GM18499 (cell line): ENCODE data around the gene NBEA.
"Not testable (repeated sequence)": the region's sequence is repeated elsewhere in the genome, so short reads cannot be mapped to it uniquely, and the experiment has no call there.

Experiments used
- ATAC-seq: cut with Tn5 transposase; IDR thresholded peaks from one replicate; pipeline ENCODE4 v1.9.1; 2021; ENCODE audit warnings: moderate number of reproducible peaks; ENCODE audit not compliant: insufficient read depth, unreplicated experiment

Gene NBEA

DNA sequence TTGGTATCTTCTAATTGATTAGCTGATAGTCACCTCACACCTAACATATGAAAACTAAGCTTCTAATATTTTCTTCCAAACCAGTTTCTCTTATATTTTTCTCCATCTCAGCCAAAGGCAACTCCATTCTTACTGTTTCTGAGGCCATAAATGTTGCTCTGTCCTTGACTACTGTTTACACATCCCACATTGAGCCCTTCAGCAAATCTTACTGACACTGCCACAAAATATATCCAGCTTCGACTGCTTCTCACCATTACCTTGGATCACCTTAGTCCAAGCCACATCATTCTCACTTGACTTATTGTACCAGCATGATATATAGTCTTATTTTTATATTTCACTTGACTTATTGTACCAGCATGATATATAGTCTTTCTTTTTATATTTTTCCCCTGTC, 412.8 kb downstream of the NBEA start:
- no peak for ATAC-seq

DNA sequence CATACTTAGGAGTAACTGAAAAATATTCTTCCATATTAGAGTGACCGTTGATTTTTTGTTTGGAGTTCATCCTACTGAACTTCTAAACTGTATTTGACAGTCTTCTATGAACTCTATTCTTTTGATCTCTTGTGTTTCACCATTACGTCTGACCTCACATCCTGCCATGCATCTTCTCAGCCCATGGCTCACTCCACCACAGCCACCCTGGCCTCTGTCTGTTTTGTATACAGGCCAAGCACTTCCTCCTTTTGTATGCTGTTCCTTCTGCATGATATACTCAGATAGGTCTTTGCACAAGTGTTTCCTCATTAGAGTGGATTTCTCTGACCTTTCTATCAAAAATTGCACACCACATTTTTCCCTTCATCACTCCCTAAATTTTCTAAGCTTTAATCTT, 414.5 kb downstream of the NBEA start:
- ATAC-seq = no peak

DNA sequence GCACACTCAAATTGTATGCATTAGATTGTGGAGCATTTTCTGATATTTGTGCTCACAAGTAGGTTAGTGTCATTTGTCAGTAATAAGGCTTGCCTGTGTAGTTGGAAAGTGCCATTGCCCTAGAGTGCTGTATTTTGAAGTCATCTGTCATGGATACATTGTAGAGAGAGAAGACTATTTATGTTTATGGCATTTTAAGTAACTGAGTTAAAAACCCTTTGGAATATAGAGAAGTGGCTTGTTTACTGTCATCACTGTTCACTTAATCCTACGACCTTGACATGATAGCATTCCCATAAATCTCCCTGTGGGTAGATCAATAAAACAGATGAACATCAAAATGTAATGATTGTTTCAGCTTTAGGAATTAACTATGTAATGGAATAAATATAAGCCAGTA, 423.8 kb downstream of the NBEA start:
- ATAC-seq = no peak

DNA sequence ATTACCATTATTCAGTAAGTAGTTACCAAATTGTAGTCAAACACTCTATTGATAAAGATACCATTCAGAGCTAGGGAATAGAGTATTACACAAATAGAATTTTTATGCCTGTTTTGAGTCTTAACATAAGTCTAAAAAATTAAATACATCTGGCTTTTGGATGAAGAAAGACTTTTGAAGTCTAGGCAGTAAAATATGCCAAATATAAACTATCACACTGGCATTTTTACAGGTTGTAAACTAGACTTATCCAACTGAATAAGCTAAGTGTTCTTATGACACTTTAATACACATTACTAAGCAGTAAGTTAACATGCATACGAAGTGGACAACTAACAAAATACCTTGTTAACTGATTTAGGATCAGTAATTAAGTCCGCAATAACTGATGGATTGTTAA, 425.5 kb downstream of the NBEA start:
- no peak for ATAC-seq

DNA sequence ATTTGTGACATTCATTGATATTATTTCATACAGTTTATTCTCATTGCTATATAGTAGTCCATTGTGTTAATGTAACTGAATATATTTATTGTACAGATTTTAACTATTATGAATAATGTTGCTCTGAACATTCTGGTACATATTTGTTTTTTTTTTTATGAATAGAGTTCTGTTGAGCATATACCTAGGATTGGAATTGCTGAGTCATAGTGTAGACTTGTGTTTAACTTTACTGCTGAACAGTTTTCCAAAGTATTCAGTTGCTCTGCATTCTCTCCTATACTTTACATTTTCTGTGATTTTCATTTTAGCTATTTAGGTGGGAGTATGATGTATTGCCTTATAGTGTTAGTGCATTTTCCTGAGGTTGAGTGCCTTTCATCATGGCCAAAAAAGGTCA, 436.9 kb downstream of the NBEA start:
- no peak for ATAC-seq

DNA sequence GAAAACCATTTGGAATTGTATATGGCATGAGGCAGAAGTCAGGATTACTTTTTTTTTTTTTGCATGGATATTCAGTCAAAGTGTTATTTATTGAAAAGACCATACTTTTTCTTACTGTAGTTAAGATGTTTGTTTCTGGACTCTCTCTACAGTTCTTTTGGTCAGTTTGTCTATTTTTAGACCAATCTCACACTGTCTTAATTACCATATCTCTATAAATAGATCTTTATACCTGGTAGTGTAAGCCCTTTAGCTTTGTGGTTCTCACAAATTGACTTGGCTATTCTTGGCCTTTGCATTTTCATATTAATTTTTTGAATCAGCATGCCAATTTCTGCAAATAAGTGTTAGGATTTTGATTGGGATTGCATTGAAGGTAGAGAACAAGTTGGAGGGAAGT, 437.6 kb downstream of the NBEA start:
- no peak for ATAC-seq

DNA sequence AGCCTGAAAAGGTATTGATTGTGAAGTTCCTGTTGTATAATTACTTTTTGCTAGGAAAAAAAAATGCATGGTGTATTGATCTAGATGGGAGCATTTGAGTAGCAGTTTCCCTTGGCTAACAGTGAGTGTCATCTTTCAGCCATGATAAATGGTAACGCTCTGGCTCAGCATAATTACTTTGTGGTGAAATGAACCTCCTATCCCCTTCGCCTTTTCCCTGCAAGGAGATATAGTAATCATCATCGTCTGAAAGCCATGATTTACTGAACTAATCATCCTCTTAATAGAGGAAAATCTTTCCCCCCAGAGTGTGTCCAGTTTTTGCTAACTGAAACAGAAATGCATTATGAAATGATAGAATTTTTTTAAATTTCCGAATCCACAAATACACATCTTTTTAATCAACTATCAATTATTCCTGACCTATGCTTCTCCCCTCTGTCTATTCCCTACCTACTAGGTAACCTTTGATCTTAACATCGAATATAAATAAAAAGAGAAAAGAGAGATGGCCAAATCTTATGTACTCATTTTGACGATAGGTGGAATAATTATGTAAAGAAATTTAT, 445.7 kb downstream of the NBEA start:
- ATAC-seq = no peak

DNA sequence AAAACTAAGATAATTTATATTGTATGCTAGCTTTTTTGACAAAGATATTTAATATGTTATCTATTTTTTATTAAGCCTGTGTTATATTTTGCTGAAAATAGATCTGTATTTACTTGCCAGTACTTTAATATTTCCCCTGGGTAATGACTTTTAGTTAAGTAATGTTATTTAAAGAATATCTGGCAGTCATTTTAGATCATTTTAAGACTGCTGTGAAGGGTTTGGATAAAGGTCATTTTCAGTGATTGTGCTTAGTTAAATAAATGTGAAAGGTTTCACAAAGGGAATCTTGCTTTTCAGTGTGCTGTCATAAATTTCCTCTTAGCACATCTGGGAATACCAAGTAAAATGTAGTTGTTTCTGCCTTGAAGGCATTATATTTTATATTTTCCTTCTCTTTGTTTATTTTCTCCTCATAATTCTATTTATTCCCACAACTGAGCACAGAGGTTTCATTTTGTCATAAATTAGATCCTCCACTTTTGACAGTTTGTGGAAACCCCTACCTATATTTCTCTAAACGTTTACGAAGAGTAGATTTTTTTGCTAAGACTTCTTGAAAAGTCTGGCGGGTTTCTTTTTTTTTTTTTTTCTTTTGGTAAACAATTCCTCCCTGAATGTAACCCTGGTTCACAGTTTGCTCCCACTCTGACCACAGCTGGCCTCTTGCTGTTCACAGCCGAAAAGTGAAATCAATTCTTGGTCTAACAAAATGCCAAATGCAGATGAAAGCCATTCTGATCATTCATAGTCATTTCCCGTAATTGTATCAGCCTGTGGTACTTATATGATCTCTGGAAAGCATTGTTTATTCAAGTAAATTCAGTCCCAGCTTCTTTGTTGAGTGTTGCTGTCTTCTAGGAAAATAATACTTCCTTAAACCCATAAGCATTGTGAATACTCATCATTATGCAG, 446.6 kb downstream of the NBEA start:
- no peak for ATAC-seq

DNA sequence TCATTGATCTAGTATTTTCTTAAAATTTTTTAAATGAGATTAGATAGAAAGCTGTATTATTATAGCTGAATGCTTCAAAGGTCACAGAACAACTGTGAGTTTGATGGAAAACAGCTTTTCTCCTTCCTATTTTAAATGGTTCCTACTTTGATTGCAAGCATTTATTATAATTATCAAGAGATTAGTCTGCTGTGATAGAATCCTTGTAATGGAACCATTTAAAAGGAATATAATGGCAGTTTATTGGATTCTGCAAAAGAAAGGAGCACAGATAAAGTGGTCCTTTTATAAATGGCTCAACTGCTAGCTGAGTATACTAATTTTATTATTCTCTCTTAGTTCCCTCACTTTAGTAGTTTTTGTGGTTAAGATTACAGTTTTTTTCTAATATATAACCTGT, 447.5 kb downstream of the NBEA start:
- no peak for ATAC-seq

DNA sequence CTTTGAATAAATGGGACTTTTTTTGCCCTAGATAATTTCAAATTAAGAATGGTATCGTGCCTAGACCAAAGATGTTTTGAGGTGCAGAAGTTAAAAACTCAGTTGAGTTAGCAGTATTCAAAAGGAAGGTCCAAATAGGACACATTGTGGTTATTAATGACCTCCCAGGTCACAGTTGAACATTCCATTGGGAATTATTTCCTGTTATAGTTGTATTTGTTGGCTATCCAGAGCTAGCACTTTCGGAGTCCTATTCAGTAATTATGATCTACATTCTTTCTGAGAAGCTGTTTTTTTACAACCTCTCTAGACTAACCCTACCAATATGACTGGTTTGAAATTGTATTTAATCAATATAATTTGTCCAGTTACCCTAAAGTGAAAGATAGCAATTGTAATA, 450.7 kb downstream of the NBEA start:
- no peak for ATAC-seq

DNA sequence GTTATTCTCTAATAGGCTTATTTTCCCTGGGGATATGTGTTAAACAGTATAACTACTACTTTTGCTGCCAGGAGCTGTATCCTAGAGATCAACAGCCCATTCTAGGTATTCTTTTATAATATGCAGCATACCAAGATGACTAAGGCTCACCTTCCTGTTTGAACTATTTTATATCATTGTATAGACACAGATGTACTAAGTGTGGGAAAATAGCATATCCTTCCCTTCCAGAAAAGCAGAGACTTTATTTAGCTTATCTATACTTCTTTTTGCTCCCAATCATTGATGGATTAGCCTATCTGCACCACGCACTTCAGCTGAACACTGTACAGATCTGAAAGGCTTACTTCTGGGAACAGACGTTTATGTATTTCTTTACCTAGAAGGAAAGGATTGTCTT, 451.8 kb downstream of the NBEA start:
- ATAC-seq = no peak

DNA sequence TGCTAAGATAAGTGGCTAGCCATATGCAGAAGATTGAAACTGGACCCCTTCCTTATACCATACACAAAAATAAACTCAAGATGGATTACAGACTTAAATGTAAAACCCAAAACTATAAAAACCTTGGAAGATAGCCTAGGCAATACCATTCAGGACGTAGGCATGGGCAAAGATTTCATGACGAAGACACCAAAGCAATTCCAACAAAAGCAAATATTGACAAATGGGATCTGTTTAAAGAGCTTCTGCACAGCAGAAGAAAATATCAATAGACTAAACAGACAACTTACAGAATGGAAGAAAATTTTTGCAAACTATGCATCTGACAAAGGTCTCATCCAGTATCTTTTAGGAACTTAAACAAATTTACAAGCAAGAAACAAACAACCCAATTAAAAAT, 466.2 kb downstream of the NBEA start:
- ATAC-seq = not testable (repeated sequence)

DNA sequence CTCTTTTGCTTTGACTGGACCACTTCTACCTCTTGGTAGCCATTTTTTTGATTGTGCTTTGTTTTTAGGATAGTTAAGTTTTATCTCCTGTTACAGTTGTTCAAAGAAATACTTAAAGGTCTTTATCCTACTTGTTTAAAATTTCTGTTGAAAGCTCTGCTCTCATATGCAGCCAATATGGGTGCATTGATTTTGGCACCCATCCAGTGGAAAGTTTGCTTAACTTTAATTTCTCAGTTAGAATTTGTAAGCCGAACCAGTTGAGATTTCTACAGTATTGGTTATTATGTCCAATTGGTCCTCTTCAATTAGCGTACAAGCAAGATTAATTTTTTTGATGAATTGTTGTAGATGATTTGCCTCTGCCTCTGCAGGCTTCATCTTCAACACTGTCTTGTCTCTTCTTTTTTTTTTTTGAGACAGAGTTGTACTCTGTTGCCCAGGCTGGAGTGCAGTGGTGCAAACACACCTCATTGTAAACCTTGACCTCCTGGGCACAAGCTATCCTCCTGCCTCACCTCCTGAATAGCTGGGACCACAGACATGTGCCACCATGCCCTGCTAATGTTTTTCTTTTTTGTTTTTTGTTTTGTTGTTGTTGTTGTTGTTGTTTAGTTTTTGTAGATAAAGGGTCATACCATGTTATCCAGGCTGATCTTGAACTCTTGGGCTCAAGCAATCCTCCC, 469.1 kb downstream of the NBEA start:
- ATAC-seq = no peak

DNA sequence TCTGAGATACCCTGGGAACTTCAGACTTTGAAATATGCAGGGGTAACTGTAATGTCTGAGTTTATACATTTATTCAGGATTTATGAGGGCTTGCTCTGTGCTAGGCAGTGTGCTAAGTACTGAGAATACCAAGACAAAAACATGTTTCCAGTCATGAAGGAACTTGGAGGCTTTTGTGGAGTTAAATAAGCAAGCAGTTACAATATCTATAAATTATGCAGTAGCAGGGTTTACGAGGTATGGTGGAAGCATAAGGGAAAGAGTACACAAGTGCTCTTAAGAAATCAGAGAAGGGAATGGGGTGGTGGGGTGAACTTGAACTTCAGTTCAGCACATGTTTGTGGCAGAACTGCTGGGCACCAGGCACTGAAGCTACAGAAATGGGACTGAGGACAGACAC, 506.4 kb downstream of the NBEA start:
- no peak for ATAC-seq

DNA sequence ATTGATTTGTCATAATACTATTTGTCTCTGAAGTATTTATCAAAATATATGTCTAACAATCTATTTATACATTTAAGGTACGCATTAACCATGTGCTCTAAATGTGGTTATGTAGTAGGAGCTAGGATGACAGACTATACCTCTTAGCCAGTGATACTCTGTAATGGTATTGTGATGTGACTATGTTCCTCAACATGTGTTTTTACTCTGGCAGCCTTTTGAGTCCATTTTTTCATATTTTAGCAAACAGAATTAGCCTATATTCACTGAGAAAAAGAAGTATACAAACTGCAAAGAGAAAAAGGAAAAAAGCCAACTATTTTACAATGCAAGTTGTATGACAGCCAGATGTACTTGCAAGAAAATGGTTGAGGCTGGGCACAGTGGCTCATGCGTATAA, 507.8 kb downstream of the NBEA start:
- ATAC-seq = no peak

DNA sequence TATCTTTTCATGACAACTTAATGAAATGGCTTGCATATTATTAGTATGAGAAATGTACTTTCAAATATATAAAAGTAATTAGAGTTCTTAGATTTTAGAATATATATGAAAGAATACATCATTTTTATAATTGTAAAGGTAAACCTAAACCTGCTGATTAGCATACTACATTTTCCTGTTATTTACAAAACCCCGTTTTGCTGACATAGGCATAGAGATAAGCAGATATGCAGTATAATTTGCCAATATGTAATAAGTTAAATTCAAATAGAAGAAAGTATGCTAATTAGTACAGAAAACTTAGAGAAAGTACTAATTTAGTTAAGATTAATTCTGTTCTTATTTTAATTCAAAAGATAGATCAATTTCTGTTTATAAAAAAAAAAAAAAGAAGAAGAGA, 513.0 kb downstream of the NBEA start:
- no peak for ATAC-seq

DNA sequence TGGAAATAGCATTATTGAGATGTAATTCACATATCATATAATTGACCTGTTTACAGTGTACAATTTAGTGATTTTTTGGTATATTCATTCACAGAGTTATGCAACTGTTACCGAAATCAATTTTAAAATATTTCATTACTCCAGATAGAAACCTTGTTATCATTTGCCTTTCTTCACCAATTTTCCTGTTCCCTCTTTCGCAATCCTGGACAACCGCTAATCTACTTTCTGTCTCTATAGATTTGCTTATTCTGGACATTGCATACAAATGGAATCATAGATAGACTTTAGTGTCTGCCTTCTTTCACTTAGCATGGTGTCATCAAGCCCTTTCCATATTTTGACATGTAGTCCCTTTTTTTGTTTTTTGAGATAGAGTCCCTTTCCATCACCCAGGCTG, 515.2 kb downstream of the NBEA start:
- ATAC-seq = no peak

DNA sequence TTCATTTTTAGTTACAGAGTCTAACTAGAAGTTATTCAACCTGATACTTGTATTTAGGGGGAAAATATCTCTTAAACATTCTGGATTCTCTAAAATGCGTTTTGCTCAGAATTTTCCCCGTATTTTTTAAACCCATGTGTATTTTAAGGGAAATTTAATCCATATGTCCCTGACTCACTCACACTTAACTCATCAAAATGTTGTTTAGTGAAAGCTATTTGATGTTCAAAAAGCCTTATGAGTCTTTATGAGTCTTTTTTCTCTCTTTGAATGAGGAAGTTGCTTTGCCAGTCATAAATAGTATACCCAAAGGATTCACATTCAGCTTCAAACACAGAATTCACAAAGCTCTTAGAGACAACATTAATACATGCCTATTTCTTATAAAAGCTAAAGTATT, 518.0 kb downstream of the NBEA start:
- ATAC-seq = no peak

DNA sequence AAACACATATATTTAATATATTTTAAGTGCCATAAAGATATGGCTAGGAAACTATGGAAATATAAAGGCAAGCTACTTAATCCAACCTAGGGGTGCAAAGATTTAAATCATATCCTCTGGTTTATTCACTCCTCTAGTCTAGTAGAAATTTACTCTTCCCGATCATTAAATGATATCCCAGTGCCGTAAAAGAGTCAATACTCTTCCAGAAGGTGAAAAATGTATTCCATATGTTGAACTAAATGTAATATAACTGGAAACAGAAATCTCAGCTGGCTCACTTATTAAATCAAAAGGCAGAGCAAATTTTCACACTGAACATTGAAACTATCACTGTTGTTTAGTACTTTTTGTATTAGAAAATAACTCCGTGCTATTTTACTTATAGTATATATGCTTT, 523.3 kb downstream of the NBEA start:
- no peak for ATAC-seq

DNA sequence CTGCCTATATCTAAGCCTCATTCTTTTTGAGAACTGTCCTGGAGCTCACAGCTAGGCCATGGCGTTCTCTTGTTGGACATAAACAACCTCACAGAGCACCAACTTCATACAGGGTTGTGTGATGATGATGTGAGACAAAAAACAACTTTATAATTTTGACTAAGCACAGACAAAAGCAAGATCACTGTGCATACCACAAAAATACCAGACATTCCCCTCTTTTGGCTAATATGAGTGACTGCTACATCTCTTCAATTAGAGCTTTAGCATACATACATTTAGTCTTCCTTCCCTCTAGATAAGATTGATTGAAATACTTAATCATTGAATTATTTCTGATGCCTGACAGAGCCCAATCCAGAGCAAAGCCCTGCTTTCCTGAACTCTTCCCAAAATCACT, 526.1 kb downstream of the NBEA start:
- no peak for ATAC-seq

DNA sequence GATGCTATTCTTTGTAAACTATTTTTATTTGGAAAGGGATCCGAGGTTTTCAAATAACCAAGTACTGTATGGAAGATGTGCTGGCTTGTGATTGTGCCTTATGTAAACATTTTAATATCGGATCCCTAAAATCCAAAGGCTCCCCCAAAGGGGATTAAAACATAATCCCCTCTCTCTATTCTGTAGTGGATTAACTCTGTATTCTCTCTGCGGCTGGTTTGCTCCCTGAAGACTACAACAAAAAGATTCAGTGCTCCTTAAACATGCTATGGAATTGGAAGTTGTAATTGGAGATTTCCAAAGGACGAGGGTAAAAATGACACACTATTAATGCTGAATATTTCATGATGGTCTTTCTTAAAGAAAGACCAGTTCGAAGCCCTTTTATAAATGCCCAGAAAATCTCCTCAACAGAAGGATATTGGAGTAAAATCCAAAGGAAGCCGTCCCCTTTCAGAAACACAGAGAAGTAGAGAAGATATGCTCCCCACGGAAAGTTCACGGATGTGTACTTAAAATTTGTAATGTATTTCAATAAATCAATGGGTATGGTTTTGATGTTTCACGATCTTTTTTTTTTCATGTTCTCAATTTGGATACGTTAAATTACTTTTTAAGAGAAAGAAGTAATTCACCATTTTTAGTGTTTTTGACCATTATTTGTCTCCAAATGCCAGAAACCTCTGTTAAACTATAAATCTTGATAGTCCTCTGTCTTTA, 527.9 kb downstream of the NBEA start:
- ATAC-seq = no peak
